Astrocyte of the spinal cord (primary cell): ENCODE data around the gene WNK2.

Experiments
- DNase-seq: peaks from one replicate; pipeline ENCODE4 v3.0.0; 2011; ENCODE audit warnings: low read depth, low spot score
- H3K4me3 ChIP-seq: 2 replicates; pipeline ENCODE4 v1.5.1; 2011; ENCODE audit warnings: low read depth, mild to moderate bottlenecking, low read length, moderate library complexity
- in situ Hi-C: cut with HindIII; loops from 2 replicates; pipeline ENCODE4 v1.10.0; 2017; ENCODE audit warnings: low sequenced_read_pairs
- TF ChIP-seq, protein P1 (sequence below): IDR thresholded peaks from 2 replicates; pipeline ENCODE4 v1.5.1; 2012; ENCODE audit warnings: low read depth, mild to moderate bottlenecking, low read length, inconsistent platforms

WNK2 gene

DNA sequence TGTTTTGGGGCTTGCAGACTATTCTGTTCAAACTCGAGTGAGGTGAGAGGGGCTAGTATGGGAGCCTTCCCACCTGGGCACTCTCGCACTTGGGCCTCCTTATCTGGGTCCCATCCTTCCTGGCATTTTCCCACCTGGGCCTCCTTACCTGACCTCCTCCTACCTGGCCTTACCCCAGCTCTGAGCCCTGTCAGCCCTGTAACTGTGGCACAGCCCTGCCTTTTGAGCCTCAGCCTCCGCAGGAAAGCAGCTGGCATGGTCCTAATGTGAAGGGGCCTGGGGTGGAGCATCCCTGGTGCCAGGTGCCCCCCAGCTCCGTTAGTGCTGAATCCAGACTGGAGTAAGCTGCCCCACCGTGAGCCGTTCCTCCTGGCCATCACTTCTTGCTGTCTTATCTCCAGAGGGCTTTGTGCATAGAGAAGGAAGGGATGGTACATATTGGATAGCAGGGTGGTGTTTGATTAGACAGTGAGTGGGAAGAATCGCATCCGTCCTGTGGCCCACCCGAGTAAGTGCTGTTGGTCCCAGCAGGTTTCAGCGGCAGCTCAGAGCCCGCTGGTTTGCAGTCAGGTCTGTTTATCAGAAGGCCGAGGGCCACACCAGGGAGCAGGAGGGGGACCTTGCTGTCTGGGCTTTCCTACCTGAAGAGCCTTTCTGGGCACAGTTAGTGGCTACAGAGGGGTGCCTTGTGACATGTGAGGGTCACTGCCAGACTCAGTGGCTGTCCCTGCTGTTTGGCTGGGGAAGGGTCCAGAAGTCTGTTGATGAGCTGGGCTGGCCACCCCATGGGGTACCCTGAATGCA lies 76.5 kb downstream of the WNK2 start:
- H3K4me3 ChIP-seq, result no peak overlapping the region
- in situ Hi-C loops, result no loop called here
- DNase-seq, result no peak
- TF ChIP-seq, protein P1, sequence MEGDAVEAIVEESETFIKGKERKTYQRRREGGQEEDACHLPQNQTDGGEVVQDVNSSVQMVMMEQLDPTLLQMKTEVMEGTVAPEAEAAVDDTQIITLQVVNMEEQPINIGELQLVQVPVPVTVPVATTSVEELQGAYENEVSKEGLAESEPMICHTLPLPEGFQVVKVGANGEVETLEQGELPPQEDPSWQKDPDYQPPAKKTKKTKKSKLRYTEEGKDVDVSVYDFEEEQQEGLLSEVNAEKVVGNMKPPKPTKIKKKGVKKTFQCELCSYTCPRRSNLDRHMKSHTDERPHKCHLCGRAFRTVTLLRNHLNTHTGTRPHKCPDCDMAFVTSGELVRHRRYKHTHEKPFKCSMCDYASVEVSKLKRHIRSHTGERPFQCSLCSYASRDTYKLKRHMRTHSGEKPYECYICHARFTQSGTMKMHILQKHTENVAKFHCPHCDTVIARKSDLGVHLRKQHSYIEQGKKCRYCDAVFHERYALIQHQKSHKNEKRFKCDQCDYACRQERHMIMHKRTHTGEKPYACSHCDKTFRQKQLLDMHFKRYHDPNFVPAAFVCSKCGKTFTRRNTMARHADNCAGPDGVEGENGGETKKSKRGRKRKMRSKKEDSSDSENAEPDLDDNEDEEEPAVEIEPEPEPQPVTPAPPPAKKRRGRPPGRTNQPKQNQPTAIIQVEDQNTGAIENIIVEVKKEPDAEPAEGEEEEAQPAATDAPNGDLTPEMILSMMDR, result no peak

DNA sequence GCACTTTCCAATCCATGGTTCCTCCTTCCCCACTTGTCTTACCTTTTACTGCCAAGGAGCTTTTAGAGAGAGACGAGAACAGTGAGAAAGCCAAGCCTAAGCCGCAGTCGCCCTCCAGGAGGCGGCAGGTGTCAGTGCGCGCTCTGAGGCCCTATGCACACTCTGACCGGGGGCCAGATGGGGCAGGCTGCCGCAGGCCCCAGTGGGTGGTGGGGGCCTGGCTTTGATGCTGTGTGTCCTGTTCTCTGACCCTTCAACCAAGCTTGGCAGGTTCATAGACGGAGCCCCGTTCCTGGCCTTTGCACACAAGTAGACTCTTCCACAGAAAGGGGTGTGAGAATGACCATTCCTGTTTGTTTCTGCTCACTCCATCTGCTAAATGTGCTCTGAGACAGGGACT lies 77.3 kb downstream of the WNK2 start:
- no peak for DNase-seq
- TF ChIP-seq, protein P1, result no peak
- no peak overlapping the region for H3K4me3 ChIP-seq
- in situ Hi-C loops, result no loop called here

DNA sequence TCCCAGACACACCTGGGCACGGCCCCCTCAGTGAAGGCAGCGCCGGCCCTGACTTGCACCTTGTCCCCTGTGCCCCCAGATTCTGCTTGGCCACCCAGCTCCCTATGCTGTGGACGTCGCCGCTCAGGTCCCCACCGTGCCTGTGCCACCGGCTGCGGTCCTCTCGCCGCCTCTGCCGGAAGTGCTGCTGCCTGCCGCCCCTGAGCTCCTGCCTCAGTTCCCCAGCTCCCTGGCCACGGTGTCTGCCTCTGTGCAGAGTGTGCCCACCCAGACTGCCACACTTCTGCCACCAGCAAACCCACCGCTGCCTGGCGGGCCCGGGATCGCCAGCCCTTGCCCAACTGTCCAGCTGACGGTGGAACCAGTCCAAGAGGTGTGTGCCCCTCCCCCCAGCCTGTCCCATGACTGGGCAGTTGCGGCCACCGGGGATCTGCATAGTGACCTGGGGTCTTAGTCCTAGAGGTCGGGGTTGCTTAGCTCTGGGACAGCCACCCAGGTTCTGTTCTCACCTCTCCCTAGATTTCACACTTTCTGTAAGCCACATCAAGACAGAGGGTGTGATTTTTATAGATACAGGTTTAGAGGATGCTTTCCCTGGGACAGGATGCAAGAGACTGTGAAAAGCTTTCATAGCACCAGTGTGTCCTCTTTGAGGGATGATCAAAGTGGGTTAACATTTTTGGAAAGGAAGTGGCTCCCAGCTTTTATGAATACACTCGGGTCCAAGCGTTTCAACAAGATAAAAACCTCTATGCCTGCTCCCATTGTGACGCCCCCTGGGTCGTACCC lies 78.0 kb downstream of the WNK2 start:
- in situ Hi-C loops, result no loop called here
- H3K4me3 ChIP-seq, result no peak overlapping the region
- DNase-seq, result no peak
- TF ChIP-seq, protein P1, result no peak

DNA sequence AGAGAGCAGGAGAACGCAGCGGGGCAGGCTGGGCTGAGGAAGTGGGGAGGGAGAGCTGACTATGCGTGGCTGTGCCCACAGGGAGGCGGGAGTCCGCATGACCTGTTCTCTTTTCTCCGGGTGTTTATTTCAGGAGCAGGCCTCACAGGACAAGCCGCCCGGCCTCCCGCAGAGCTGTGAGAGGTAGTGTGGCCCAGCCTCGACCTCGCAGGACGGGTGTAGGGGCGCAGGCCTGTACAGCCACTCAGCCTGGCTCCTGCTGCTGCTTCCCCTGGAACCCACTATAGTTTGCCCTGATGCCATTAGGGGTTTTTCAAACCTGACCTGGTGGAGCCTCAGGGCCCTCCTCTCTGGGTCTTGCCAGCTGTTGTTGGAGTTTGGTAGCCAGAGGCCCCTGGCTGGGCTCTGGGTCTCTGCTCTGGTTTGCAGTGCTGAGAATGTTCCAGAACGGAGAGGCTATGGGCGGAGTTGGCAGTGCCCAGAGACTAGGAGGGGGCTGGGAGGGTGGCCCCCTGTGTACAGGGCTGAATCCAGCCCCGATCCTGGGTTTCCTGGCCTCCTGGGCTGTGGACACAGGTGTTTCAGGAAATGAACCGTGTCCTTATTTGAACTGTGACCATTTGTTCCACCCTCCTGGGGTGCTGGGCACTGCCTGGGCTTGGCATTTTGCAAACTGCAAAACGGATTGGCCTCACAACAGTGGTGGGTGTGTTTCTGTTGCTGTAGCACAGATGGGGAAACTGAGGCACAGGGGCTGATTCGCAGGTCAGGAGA lies 78.8 kb downstream of the WNK2 start:
- in situ Hi-C loops, result no loop called here
- H3K4me3 ChIP-seq, result no peak overlapping the region
- TF ChIP-seq, protein P1, result no peak
- no peak for DNase-seq

DNA sequence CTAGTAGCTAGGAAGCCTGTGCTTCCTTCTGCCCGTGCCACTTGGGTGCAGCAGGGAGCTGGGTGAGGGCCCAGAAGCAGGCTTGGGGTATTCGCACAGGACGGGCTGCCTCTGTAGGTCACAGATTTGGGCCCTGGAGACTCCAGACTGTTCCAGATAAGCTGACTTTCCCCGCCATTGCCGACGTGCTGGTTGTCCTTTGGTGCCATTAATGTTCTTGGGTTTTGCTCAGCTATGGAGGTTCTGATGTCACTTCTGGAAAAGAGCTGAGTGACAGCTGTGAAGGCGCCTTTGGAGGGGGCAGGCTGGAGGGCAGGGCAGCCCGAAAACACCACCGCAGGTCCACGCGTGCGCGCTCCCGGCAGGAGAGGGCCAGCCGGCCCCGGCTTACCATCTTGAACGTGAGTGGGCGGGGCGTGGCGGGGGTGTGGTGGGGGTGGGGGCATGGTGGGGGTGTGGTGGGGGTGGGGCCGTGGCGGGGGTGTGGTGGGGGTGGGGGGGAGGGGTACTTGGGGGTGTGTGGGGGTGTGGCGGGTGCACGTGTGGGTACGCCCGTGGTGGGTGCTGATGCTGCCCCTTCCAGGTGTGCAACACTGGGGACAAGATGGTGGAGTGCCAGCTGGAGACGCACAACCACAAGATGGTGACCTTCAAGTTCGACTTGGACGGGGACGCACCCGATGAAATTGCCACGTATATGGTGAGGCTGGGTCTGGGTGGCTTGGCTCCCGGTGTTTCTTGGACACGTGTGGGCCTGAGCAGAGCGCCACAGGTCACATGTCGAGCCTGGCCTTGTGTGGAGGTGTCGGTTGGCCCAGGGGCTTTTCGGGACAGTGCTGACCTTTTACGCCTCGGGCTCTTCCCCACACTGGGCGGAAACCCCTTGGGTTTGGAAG lies 79.6 kb downstream of the WNK2 start:
- DNase-seq, result no peak
- TF ChIP-seq, protein P1, result no peak
- H3K4me3 ChIP-seq, result no peak overlapping the region
- in situ Hi-C loops, result no loop called here
